ENCODE results near the gene ZBTB20.

ZBTB20 gene

DNA sequence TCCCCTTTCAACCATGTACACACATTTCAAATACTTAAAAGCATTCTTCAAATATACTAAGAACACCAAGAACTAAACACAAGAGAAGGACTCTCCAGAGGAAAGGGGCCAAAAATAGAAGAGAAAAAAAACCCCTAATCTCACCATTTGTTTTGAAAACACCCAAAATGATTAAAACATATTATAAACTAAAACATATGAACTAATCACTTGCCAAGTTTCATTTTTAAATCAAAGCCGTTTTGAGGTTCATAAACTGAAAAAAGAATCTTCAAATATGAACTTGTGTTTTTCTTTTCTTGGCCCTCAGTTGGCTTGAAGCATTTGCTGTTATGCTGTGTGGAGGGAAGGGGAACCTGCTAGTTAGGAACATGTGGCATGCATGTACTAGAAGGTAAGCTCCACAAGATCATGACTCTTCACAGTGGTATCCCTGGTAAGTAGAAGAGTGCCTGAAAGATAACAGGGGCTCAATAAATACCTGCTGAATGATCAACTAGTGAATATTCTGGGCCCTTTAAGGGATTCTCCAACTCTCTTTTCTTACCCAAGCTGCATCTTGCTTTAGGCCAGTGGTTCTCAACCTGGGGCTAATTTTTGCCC lies 628.8 kb downstream of the ZBTB20 start:
- no peak for DNase-seq (ENCODE audit: extremely low read depth, low read depth)
- TF ChIP-seq, protein P1, sequence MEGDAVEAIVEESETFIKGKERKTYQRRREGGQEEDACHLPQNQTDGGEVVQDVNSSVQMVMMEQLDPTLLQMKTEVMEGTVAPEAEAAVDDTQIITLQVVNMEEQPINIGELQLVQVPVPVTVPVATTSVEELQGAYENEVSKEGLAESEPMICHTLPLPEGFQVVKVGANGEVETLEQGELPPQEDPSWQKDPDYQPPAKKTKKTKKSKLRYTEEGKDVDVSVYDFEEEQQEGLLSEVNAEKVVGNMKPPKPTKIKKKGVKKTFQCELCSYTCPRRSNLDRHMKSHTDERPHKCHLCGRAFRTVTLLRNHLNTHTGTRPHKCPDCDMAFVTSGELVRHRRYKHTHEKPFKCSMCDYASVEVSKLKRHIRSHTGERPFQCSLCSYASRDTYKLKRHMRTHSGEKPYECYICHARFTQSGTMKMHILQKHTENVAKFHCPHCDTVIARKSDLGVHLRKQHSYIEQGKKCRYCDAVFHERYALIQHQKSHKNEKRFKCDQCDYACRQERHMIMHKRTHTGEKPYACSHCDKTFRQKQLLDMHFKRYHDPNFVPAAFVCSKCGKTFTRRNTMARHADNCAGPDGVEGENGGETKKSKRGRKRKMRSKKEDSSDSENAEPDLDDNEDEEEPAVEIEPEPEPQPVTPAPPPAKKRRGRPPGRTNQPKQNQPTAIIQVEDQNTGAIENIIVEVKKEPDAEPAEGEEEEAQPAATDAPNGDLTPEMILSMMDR (IDR thresholded peaks at IDR 0.05; ENCODE audit: low read depth, low read length, missing control alignments): no peak
- no peak overlapping the region for H3K4me3 ChIP-seq (replicated peaks; ENCODE audit: low read depth, low read length)

DNA sequence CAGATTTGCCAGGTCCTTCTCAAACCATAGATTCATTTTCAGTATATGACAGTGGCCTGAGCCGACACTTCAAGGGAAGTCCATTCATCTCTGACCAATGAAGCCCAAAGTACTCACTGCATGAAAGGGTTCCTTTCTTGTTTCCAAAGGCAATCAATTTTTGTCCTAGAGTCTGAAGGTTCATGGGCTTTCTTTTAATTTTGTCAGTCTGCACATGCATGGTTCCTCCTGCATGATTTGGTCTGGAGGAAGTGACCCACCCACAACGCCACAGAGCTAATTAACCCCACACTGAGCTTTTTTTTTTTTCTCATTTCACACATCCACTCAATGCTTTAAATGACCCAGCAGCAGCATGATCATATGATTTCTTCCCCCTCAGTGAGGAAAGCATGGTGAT lies 636.9 kb downstream of the ZBTB20 start:
- TF ChIP-seq, protein P1 (IDR thresholded peaks at IDR 0.05; ENCODE audit: low read depth, low read length, missing control alignments): no peak
- DNase-seq (ENCODE audit: extremely low read depth, low read depth): no peak
- H3K4me3 ChIP-seq (replicated peaks; ENCODE audit: low read depth, low read length): no peak overlapping the region

DNA sequence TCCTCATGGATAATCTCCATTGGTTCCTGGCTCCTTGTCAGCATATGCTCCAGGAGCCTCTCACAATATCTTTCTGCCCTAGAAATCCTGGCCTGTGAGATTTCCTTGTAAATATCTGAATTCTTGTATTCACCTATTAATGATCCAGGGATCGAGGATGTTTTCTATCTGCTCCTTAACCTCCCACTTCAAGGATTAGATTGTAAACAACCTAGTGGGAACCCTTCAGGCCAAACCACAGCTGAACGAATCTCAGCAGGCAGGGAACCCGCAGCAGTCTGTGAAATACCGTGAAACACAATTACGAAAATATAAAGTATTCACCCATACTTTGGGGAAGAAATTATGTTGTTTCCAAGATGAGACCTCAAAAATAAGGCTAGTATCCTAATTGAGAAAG lies 637.3 kb downstream of the ZBTB20 start:
- TF ChIP-seq, protein P1 (IDR thresholded peaks at IDR 0.05; ENCODE audit: low read depth, low read length, missing control alignments): no peak
- no peak for DNase-seq (ENCODE audit: extremely low read depth, low read depth)
- H3K4me3 ChIP-seq (replicated peaks; ENCODE audit: low read depth, low read length): no peak overlapping the region

DNA sequence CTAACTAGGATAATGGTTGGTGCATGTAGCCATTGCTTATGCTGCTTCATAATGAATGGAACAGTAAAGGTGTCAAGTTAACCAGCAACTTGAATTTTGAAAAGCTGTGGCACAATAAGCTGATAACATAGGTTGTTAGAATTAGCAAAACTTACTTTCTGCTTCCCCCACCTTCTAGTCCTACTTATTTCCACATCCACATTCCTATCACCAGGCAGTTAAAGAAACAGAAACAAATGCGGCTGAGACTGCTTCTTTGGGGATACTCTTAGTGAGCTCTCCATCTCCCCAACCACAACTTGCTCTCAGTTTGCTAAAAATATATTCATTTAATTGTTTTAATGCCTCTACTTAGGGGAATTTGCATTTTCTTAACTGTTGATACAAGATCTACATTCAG lies 638.1 kb downstream of the ZBTB20 start:
- DNase-seq (ENCODE audit: extremely low read depth, low read depth): no peak
- TF ChIP-seq, protein P1 (IDR thresholded peaks at IDR 0.05; ENCODE audit: low read depth, low read length, missing control alignments): no peak
- H3K4me3 ChIP-seq (replicated peaks; ENCODE audit: low read depth, low read length): no peak overlapping the region

DNA sequence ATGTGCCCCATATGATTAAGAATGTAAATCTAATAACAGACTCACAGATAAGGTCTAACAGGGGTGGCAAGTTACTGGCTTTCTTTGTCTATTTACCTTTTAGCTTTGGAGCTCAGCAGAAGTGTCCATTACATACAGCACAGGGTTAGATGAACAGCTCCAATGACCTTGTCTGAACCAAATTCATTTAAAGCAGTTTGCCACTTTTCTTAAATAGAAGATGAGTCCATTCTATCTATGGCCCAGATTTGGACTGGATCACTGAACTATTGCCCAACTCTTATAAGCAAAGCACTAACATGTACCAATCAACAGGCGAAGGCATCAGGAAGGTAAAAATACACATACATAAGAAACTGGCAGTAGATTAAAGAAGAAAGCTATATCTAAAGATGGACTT lies 638.9 kb downstream of the ZBTB20 start:
- H3K4me3 ChIP-seq (replicated peaks; ENCODE audit: low read depth, low read length): no peak overlapping the region
- DNase-seq (ENCODE audit: extremely low read depth, low read depth): no peak
- TF ChIP-seq, protein P1 (IDR thresholded peaks at IDR 0.05; ENCODE audit: low read depth, low read length, missing control alignments): no peak

DNA sequence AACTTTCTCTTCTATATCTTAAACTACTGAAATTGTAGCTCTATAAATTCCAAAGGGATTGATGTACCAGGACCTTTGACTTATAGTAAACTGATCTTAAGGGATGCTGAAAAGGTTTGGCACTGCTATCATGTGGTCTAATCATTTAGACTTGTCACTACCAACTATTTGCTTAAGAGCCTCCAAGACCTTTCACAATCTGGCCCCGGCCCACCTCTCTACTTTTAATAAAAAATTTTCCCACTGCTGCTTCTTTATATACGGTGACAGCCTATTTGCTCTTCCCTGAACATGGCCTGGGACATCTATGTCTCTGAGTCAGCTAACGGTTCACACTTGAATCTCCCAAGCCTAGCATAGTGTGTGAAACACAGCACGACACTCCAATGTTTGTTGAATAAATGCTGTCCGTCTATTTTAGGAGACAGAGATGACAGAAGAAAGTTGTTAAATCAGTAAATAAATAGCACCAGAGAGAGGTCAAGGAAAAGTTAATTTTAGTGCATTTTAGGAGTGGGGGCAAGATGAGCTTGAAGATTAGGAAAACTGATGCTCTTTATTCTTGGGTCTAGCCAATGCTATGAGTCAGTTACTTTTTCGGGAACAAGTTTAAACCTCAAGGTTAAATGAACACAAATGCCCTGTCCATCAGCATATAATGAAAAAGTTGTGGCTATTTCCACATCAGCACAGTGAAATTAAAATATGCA lies 640.3 kb downstream of the ZBTB20 start:
- TF ChIP-seq, protein P1 (IDR thresholded peaks at IDR 0.05; ENCODE audit: low read depth, low read length, missing control alignments): no peak
- H3K4me3 ChIP-seq (replicated peaks; ENCODE audit: low read depth, low read length): no peak overlapping the region
- DNase-seq (ENCODE audit: extremely low read depth, low read depth): no peak

All from HFF-Myc (cell line).